ENCODE measurements around the gene WDFY1.
A peak's percentile ranks its signal among the peaks of the same experiment; 100 is the strongest.

The WDFY1 gene

GRCh38 chr2:223863491-223863890 is 81.6 kb downstream of the WDFY1 start:
- in situ Hi-C loops (cut with MboI; ENCODE audit: low sequenced_read_pairs): no loop called here
- Histone ChIP-seq H3K36me3 (replicated peaks) (no peaks in the 10 kb centered on the region), H3K4me1 (no peaks in the 10 kb centered on the region; the same call in 1 of the 2 replicates), H3K4me3 (no peak overlapping the region), H3K27me3 (ENCODE audit: low read depth) (no peaks in the 10 kb centered on the region), H3K9me3 (no peaks in the 10 kb centered on the region)
- DNase-seq (ENCODE audit: low spot score in 2 of 2): no peak

GRCh38 chr2:223860809-223861738 is 84.1 kb downstream of the WDFY1 start:
- DNase-seq (ENCODE audit: low spot score in 2 of 2): no peak
- no peaks in the 10 kb centered on the region for H3K27me3 ChIP-seq (ENCODE audit: low read depth)
- H3K4me1 ChIP-seq: no peaks in the 10 kb centered on the region; the same call in 1 of the 2 replicates
- in situ Hi-C loops (cut with MboI; ENCODE audit: low sequenced_read_pairs): no loop called here
- H3K4me3 ChIP-seq: no peak overlapping the region
- H3K9me3 ChIP-seq: no peaks in the 10 kb centered on the region
- no peaks in the 10 kb centered on the region for H3K36me3 ChIP-seq (replicated peaks)

DNA sequence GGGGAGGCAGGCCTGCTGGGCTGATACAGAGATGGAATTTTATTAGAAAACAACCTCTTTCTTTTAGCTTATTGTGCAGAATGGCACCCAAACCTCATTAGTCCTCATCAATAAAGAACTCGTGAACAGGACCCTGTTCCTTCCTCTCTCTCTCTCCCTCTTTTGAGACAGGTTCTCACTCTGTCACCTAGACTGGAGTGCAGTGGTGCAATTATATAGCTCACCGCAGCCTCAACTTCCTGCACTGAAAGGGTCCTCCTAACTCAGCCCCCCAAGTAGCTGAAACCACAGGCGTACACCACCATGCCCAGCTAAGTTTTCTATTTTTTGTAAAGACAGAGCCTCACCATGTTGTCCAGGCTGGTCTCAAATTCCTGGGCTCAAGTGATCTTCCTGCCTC is 86.1 kb downstream of the WDFY1 start:
- no peak for DNase-seq (ENCODE audit: low spot score in 2 of 2)

GRCh38 chr2:223856584-223856983 is 88.6 kb downstream of the WDFY1 start:
- Histone ChIP-seq H3K27me3 (ENCODE audit: low read depth) (no peaks in the 10 kb centered on the region), H3K4me3 (no peak overlapping the region), H3K4me1 (no peaks in the 10 kb centered on the region; the same call in 1 of the 2 replicates), H3K9me3 (no peaks in the 10 kb centered on the region), H3K36me3 (replicated peaks) (no peaks in the 10 kb centered on the region)
- no peak for DNase-seq (ENCODE audit: low spot score in 2 of 2)
- in situ Hi-C loops (cut with MboI; ENCODE audit: low sequenced_read_pairs): no loop called here

More for the DNA sequence above, 86.1 kb downstream of the WDFY1 start:
- no peaks in the 10 kb centered on the region for H3K9me3 ChIP-seq
- H3K36me3 ChIP-seq (replicated peaks): no peaks in the 10 kb centered on the region
- in situ Hi-C loops (cut with MboI; ENCODE audit: low sequenced_read_pairs): no loop called here
- H3K27me3 ChIP-seq (ENCODE audit: low read depth): no peaks in the 10 kb centered on the region
- H3K4me1 ChIP-seq: no peaks in the 10 kb centered on the region; the same call in 1 of the 2 replicates
- no peak overlapping the region for H3K4me3 ChIP-seq

DNA sequence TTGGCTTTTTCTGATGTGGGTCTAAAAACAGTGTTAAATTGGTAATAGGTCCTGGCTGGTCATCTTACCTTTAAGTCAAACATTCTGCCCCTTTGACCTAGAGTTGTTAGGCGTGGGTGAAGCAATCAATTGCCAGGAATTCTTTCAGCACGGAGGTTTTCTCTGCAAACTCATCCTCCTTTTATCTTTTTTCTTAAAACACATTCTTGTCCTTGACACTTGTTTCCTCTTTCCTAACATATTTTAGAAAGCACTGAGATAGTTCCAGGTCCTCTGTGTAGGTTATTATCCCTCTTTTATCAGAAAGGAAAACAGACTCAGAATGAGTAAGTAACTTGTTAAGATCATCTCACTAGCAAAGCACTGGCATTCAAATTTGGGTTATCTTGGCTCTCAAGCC is 89.1 kb downstream of the WDFY1 start:
- Histone ChIP-seq H3K4me3 (no peak overlapping the region), H3K9me3 (no peaks in the 10 kb centered on the region), H3K4me1 (no peaks in the 10 kb centered on the region; the same call in 1 of the 2 replicates), H3K27me3 (ENCODE audit: low read depth) (no peaks in the 10 kb centered on the region), H3K36me3 (replicated peaks) (no peaks in the 10 kb centered on the region)
- DNase-seq (ENCODE audit: low spot score in 2 of 2): no peak
- in situ Hi-C loops (cut with MboI; ENCODE audit: low sequenced_read_pairs): no loop called here

DNA sequence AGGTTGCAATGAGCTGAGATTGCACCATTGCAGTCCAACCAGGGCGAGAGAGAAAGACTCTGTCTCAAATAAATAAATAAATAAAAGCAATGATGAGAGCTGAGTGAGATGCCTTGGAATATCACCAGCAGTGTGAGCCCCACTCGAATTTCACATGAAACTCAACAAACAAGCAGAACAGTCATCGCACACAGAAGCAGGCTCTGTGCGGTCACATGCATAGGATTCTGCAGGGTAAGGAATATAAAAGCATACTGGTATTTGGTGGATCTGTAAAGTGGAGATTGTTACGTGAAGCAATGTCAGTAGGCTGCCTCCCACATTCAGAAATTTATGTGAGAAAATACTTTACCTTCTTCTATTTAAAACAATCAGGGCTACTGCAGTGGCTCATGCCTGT is 89.7 kb downstream of the WDFY1 start:
- Histone ChIP-seq H3K4me3 (no peak overlapping the region), H3K4me1 (no peaks in the 10 kb centered on the region; the same call in 1 of the 2 replicates), H3K27me3 (ENCODE audit: low read depth) (no peaks in the 10 kb centered on the region), H3K36me3 (replicated peaks) (no peaks in the 10 kb centered on the region), H3K9me3 (no peaks in the 10 kb centered on the region)
- no peak for DNase-seq (ENCODE audit: low spot score in 2 of 2)
- in situ Hi-C loops (cut with MboI; ENCODE audit: low sequenced_read_pairs): no loop called here

DNA sequence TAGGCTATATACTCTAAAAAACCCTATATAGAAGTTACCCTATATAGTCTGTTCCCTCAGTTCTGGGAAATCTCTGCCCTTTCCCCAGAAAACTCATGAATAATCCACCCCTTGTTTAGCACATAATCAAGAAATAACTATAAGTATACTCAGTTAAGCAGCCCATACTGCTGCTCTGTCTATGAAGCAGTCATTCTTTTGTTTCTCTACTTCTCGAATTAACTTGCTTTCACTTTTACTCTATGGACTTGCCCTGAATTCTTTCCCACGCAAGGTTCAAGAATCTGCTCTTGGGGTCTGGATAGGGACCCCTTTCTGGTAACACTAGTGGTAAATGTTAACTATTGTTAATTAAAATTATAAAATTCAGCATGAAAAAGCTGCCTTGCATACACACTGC is 90.4 kb downstream of the WDFY1 start:
- Histone ChIP-seq H3K27me3 (ENCODE audit: low read depth) (no peaks in the 10 kb centered on the region), H3K36me3 (replicated peaks) (no peaks in the 10 kb centered on the region), H3K4me1 (no peaks in the 10 kb centered on the region; the same call in 1 of the 2 replicates), H3K9me3 (no peaks in the 10 kb centered on the region), H3K4me3 (no peak overlapping the region)
- in situ Hi-C loops (cut with MboI; ENCODE audit: low sequenced_read_pairs): no loop called here
- DNase-seq (ENCODE audit: low spot score in 2 of 2): no peak

DNA sequence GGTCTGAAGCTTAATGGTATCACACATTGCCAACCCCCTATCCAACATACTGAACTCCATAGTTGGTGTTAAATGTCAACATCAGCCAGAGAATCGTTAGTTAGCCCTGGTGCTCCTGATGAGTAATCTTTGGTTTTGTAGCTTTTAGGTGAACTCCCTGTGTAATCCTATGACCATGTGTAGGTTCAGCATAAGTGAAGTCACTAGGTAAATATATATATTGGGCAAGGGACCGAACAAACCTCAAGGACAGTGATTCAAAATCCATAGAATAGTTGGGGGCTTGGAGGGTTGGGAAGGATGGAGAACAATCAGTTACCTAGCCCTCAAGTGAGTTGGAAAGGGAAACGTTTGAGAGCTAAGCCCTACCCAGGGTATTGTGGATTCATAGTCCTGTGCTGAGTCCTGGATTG is 91.7 kb downstream of the WDFY1 start:
- in situ Hi-C loops (cut with MboI; ENCODE audit: low sequenced_read_pairs): no loop called here
- Histone ChIP-seq H3K36me3 (replicated peaks) (no peaks in the 10 kb centered on the region), H3K4me1 (no peaks in the 10 kb centered on the region), H3K9me3 (no peaks in the 10 kb centered on the region), H3K27me3 (ENCODE audit: low read depth) (no peaks in the 10 kb centered on the region), H3K4me3 (no peak overlapping the region)
- DNase-seq (ENCODE audit: low spot score in 2 of 2): no peak

- Histone ChIP-seq H3K4me1 (no peaks in the 10 kb centered on the region), H3K36me3 (replicated peaks) (no peaks in the 10 kb centered on the region), H3K27me3 (ENCODE audit: low read depth) (no peaks in the 10 kb centered on the region), H3K9me3 (no peaks in the 10 kb centered on the region), H3K4me3 (no peak overlapping the region)
- in situ Hi-C loops (cut with MboI; ENCODE audit: low sequenced_read_pairs): no loop called here
- no peak for DNase-seq (ENCODE audit: low spot score in 2 of 2)
These were observed 92.8 kb downstream of the WDFY1 start for GRCh38 chr2:223852281-223852795.

DNA sequence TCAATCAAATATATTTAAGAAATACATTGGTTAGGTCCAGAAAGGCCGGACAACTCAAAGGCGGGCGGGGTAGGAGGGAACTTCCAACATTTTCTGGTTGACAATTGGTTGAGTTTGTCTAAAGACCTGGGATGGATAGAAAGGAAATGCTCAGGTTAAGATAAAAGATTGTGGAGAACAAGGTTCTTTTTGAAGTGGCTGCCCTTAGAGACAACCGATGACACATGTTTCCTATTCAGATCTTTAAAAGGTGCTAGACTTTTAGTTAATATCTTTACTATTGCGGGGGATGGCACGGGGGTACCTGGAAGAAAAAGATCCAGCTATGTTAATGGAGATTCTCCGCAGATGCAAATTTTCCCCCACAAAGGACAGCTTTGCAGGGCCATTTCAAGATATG is 97.7 kb downstream of the WDFY1 start:
- Histone ChIP-seq H3K36me3 (replicated peaks) (no peaks in the 10 kb centered on the region), H3K4me1 (no peaks in the 10 kb centered on the region), H3K9me3 (no peaks in the 10 kb centered on the region), H3K27me3 (ENCODE audit: low read depth) (no peaks in the 10 kb centered on the region), H3K4me3 (no peak overlapping the region)
- in situ Hi-C loops (cut with MboI; ENCODE audit: low sequenced_read_pairs): no loop called here
- DNase-seq (ENCODE audit: low spot score in 2 of 2): no peak

GRCh38 chr2:223846515-223846914 is 98.6 kb downstream of the WDFY1 start:
- Histone ChIP-seq H3K4me3 (no peak overlapping the region), H3K36me3 (replicated peaks) (no peaks in the 10 kb centered on the region), H3K4me1 (no peaks in the 10 kb centered on the region), H3K9me3 (no peaks in the 10 kb centered on the region), H3K27me3 (ENCODE audit: low read depth) (no peaks in the 10 kb centered on the region)
- DNase-seq (ENCODE audit: low spot score in 2 of 2): no peak
- in situ Hi-C loops (cut with MboI; ENCODE audit: low sequenced_read_pairs): no loop called here

DNA sequence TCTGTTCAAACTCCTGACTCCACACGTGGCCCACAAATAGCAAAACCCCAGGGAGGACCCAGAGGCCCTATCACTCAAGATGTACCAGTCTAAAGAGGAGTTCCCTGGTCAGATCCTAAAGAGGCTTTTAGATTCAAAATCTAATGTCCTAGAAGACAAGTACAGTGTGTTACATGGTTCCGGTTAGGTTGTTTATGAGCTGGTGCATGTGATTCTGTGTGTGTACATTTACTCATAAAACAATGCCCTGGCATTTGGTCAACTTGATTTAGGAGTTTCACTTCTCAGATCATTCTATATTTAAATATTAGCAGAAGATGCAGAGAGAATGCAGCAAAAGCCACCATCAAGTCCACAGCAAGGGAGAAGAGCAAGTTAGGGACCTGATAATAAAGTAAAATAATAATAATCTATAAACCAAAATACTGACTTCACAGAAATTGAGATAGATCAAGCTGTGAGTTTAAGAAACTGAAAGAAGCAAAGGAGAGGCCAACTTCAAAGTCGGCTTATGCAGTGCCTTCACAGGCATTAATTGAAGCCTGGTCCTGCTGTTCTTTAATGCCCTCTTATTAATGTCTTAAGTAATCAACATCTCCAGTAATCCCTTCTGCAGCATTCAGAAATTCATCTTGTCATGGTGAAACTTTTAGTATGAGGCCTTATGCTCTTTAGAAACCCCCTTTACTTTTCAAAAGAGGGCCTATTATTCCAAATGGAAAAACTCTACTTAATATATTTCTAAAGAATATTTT is 103.5 kb downstream of the WDFY1 start:
- H3K27me3 ChIP-seq (ENCODE audit: low read depth): no peaks in the 10 kb centered on the region
- peaks cover under 1% of the 10 kb centered on the region; the same call in 1 of the 2 replicates for H3K4me1 ChIP-seq
- no peaks in the 10 kb centered on the region for H3K36me3 ChIP-seq (replicated peaks)
- in situ Hi-C loops (cut with MboI; ENCODE audit: low sequenced_read_pairs): no loop called here
- H3K4me3 ChIP-seq: no peak overlapping the region
- DNase-seq (ENCODE audit: low spot score in 2 of 2): no peak
- H3K9me3 ChIP-seq: no peaks in the 10 kb centered on the region

DNA sequence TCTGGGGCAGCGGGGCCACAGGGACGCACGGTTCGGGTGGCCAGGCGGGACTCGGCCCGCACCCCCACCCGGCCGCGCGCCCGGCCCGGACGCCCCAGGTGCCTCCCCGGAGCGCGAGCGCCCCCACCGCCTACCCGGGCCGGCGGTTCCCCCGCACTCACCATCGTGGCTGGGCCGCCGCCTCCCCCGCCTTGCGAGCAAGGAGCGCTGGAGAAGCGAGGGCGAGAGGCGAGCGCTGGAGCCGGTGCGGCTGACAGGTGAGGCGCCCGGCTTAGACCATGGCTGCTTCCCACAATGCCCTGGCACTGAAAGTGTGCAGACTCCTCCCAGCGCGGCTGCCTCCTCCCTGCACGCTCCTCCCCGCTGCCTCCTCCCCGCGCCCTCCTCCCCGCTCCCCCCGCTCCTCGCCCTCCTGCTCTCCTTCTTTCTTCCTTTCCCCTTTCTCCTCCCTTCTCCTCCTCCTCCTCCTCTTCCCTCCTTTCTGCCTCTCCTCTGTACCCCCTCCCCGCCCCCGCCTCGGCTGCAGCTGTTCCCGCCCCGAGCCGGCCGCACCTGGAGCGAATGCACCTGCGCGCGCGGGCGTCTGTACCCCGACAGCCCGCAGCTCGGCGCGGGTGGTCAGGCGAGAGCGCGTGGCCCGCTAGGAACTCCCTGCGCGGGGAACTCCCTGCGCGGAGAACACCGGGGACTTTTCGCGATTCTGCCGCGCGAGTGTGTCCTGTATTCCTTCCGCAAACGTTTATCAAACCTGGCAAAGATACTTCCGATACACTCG is 107.7 kb downstream of the WDFY1 start, which contains the start of gene AP1S3:
Gene AP1S3 (minus strand): TSS at position 296 of the 775 bp plus-strand sequence. CDS start 132 bp downstream, at position 164.
- Histone ChIP-seq H3K4me1 (peaks cover 20% of the 10 kb centered on the region), H3K9me3 (no peaks in the 10 kb centered on the region), H3K4me3 (peak within 1 kb of the TSS; percentile 61), H3K36me3 (replicated peaks) (no peaks in the 10 kb centered on the region), H3K27me3 (ENCODE audit: low read depth) (no peaks in the 10 kb centered on the region)
- in situ Hi-C loops (cut with MboI; ENCODE audit: low sequenced_read_pairs): loop anchor here (10.0 kb wide), 1 partner anchor 117 kb away; the partner anchor contains the start of gene MRPL44
- DNase-seq (ENCODE audit: low spot score in 2 of 2): peak; percentile 74 to 87
